B cell (primary cell): ENCODE data around the gene PTPRN2. TPM values are rescaled to one million over a fixed set of nuclear protein-coding genes. Genes with fewer than 3 reads are reported as not detected.
"Not testable (repeated sequence)": the region's sequence is repeated elsewhere in the genome, so short reads cannot be mapped to it uniquely, and the experiment has no call there.

ENCODE experiments used
- ATAC-seq: fragments of 200-7000 bp; cut with Tn5 transposase; one replicate; pipeline ENCODE4 v1.10.0; 2021; ENCODE audit warnings: low read depth, mild to moderate bottlenecking, moderate number of reproducible peaks, moderate library complexity
- CTCF ChIA-PET: fragments of 350-600 bp; sonication (Branson Sonifier 250); formaldehyde crosslinking; loops from one replicate; lab custom pipeline; 2021; ENCODE audit warnings: antibody characterized with exemption, inconsistent platforms; lab: Charles Lee
- POLR2A ChIA-PET: fragments of 350-600 bp; sonication (Branson Sonifier 250); formaldehyde crosslinking; loops from one replicate; lab custom pipeline; 2021; ENCODE audit warnings: antibody characterized with exemption; lab: Charles Lee
- DNase-seq: peaks from one replicate; pipeline ENCODE4 v3.0.0; 2013
- H2AFZ ChIP-seq: 2 replicates; pipeline ENCODE4 v1.6.1; 2012; ENCODE audit warnings: mild to moderate bottlenecking, low read depth, low read length; ENCODE audit not compliant: insufficient read depth, poor library complexity, severe bottlenecking
- H3K27ac ChIP-seq, 2 donors: 1 replicate in 1 of 2; 2 replicates in 1 of 2; pipeline ENCODE4 v1.5.1; 2012 to 2013; ENCODE audit warnings: low read length in 2 of 2, mild to moderate bottlenecking in 2 of 2, moderate library complexity in 1 of 2
- H3K27me3 ChIP-seq, 4 experiments: fragments of 200-600 bp in 1 of 4; sonication (generic) in 1 of 4; replicated peaks in 1 of 4; 1 replicate in 2 of 4; 2 replicates in 2 of 4; pipeline versions ENCODE4 v1.6.1 to v1.7.0; 2013 to 2016; ENCODE audit warnings: low read length in 3 of 4, mild to moderate bottlenecking in 2 of 4, mixed read lengths in 1 of 4, moderate library complexity in 1 of 4; ENCODE audit not compliant: insufficient read depth in 4 of 4, control insufficient read depth in 3 of 4; ENCODE audit errors: control extremely low read depth in 1 of 4
- H3K36me3 ChIP-seq, 2 experiments: replicated peaks in 1 of 2; 1 replicate in 1 of 2; 2 replicates in 1 of 2; pipeline versions ENCODE4 v1.6.1 to v1.7.1; 2013; ENCODE audit warnings: low read length in 1 of 2; ENCODE audit not compliant: insufficient read depth in 2 of 2, control insufficient read depth in 1 of 2; ENCODE audit errors: control extremely low read depth in 1 of 2, extremely low read depth in 1 of 2
- H3K4me1 ChIP-seq, 2 donors: fragments of 200-600 bp in 1 of 2; sonication (generic) in 1 of 2; 1 replicate in 1 of 2; 2 replicates in 1 of 2; pipeline versions ENCODE4 v1.5.1 to v1.6.1; 2013 to 2017; ENCODE audit warnings: low read length in 2 of 2; ENCODE audit not compliant: control insufficient read depth in 2 of 2, insufficient read depth in 2 of 2
- H3K4me2 ChIP-seq: replicated peaks from 2 replicates; pipeline ENCODE3; 2012; ENCODE audit warnings: mild to moderate bottlenecking, low read depth, low read length; ENCODE audit not compliant: poor library complexity, severe bottlenecking
- H3K4me3 ChIP-seq, 5 experiments: fragments of 200-600 bp in 1 of 5; sonication (generic) in 1 of 5; 1 replicate in 3 of 5; 2 replicates in 2 of 5; pipeline versions ENCODE4 v1.5.1 to v1.7.0; 2011 to 2016; ENCODE audit warnings: low read length in 4 of 5, mild to moderate bottlenecking in 4 of 5, low read depth in 2 of 5, control low read depth in 1 of 5, moderate library complexity in 1 of 5; ENCODE audit not compliant: insufficient read depth in 1 of 5; ENCODE audit errors: control extremely low read depth in 1 of 5, extremely low read depth in 1 of 5
- H3K79me2 ChIP-seq: fragments of 200-600 bp; sonication (generic); one replicate; pipeline ENCODE4 v1.6.0; 2016; ENCODE audit warnings: low read length; ENCODE audit not compliant: control insufficient read depth, insufficient read depth
- H3K9ac ChIP-seq: fragments of 200-600 bp; sonication (generic); 2 replicates; pipeline ENCODE4 v1.6.1; 2017; ENCODE audit warnings: mild to moderate bottlenecking, low read length, moderate library complexity
- H3K9me3 ChIP-seq, 3 donors: one replicate each; pipeline versions ENCODE4 v1.6.1 to v1.7.1; 2013; ENCODE audit warnings: low read length in 2 of 3; ENCODE audit not compliant: control insufficient read depth in 2 of 3, insufficient read depth in 1 of 3; ENCODE audit errors: control extremely low read depth in 1 of 3
- H4K20me1 ChIP-seq: 2 replicates; pipeline ENCODE4 v1.6.0; 2012; ENCODE audit warnings: mild to moderate bottlenecking, low read length; ENCODE audit not compliant: insufficient read depth, control insufficient read depth, poor library complexity, severe bottlenecking
- H3K27ac Mint-ChIP-seq: one replicate; pipeline ENCODE4 v1.8.0; 2021; ENCODE audit warnings: mixed read lengths
- H3K27me3 Mint-ChIP-seq: one replicate; pipeline ENCODE4 v1.8.0; 2021; ENCODE audit warnings: mixed read lengths
- H3K4me1 Mint-ChIP-seq: one replicate; pipeline ENCODE4 v1.8.0; 2021; ENCODE audit warnings: mixed read lengths
- H3K4me3 Mint-ChIP-seq: one replicate; pipeline ENCODE4 v1.8.0; 2021; ENCODE audit warnings: mixed read lengths
- H3K9me3 Mint-ChIP-seq: one replicate; pipeline ENCODE4 v1.8.0; 2022; ENCODE audit warnings: mixed read lengths; ENCODE audit not compliant: insufficient read depth
- EZH2 ChIP-seq: IDR thresholded peaks from 2 replicates; pipeline ENCODE4 v1.6.1; 2012; ENCODE audit warnings: borderline replicate concordance, low read depth, mild to moderate bottlenecking, moderate library complexity, low read length; ENCODE audit not compliant: insufficient read depth, poor library complexity, severe bottlenecking
- WGBS: methylation state at CpG from one replicate; pipeline ENCODE4 v1.1.5; 2013; ENCODE audit warnings: missing lambda C conversion rate; ENCODE audit not compliant: insufficient coverage; 5-methylcytosine and 5-hydroxymethylcytosine counted together
- intact Hi-C: fragments of 100-400 bp; cut with micrococcal nuclease; formaldehyde crosslinking; loops from one replicate; pipeline ENCODE4 v1.10.0; 2022
- polyA plus RNA-seq: library from polyadenylated mRNA; depleted of rRNA; stranded (reverse); fragments of >200 nt; gene quantifications from 2 replicates; pipeline ENCODE4 v1.2.3, GENCODE V29; 2012
- total RNA-seq, 2 donors: library from RNA; stranded (reverse); fragments of 120-200 nt in 1 of 2; gene quantifications; 1 replicate in 1 of 2; 2 replicates in 1 of 2; pipeline versions ENCODE4 v1.2.3 to v1.2.4, GENCODE V29; 2013 to 2022
- TF ChIP-seq, protein P1 (sequence below): fragments of 200-600 bp; IDR thresholded peaks from one replicate; pipeline ENCODE4 v1.8.0; 2022; ENCODE audit warnings: antibody characterized with exemption, mild to moderate bottlenecking

The PTPRN2 gene
- total and polyA plus RNA-seq, 2 donors (not counting 1 experiment from before 2014, with no cell fraction given): 2.0 to 5.0 TPM

DNA sequence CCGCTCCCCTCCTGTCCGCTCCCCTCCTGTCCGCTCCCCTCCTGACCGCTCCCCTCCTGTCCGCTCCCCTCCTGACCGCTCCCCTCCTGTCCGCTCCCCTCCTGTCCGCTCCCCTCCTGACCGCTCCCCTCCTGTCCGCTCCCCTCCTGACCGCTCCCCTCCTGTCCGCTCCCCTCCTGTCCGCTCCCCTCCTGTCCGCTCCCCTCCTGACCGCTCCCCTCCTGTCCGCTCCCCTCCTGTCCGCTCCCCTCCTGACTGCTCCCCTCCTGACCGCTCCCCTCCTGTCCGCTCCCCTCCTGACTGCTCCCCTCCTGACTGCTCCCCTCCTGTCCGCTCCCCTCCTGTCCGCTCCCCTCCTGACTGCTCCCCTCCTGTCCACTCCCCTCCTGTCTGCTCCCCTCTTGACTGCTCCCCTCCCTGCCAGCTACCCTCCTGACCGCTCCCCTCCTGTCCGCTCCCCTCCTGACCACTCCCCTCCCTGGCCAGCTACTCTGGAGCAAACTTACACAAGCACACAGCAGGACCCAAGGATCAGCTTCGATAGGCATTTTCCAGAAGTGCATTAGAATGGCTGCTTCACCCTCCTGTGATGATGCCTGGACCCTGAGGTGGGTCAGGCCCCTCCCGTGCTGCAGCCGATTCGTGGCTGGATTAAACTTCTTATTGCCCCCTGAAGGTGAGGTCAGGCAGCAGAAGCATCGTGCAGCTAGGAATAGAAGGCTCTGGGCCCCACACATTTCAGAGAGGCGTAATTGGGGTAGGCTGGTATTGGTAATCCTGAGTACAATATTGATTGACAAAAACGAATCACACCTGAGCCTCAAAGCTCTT, 235.5 kb downstream of the PTPRN2 start:
- H3K4me3 ChIP-seq, H3K4me3 Mint-ChIP-seq, H3K27me3 ChIP-seq, intact Hi-C loops, H3K27ac Mint-ChIP-seq, H2AFZ ChIP-seq, DNase-seq, H3K9ac ChIP-seq, H3K79me2 ChIP-seq, H3K4me2 ChIP-seq, ATAC-seq, POLR2A ChIA-PET, H3K27ac ChIP-seq, H3K4me1 ChIP-seq, H4K20me1 ChIP-seq, CTCF ChIA-PET, H3K36me3 ChIP-seq, H3K27me3 Mint-ChIP-seq, H3K4me1 Mint-ChIP-seq: not testable (repeated sequence)
- 83% methylated on average over 18 of the region's 30 CpGs for WGBS
- H3K9me3 Mint-ChIP-seq: peaks cover 11% of the 10 kb centered on the region
- H3K9me3 ChIP-seq: peaks cover 0 to 34% (median 0%) of the 10 kb centered on the region in 3 donors

DNA sequence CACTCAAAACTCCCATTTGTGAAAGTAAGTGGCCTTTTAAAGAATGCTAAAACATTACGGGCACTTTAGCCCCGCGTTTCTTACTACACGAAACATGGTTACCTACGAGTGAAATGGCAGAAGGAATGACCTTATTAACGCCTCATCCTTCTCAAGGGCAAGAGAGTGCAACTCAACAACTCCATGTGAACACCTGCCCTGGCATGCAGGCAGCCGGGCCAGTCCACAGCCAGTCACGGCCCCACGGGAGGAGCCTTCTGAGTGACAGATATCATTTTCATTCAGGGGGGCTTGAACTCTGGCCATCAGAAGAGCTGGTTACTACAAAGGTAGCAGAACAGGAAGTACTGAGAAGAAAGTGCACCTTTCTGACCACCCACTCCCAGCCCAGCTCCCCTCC, 236.1 kb downstream of the PTPRN2 start:
- Mint-ChIP-seq H3K27me3 (no peaks in the 10 kb centered on the region), H3K4me1 (no peaks in the 10 kb centered on the region), H3K9me3 (peaks cover 11% of the 10 kb centered on the region), H3K4me3 (no peak overlapping the region), H3K27ac (no peak overlapping the region)
- Histone ChIP-seq H3K9me3 (peaks cover 0 to 33% (median 0%) of the 10 kb centered on the region in 3 donors), H3K79me2 (no peaks in the 10 kb centered on the region), H3K4me1 (no peaks in the 10 kb centered on the region), H4K20me1 (no peaks in the 10 kb centered on the region), H3K4me3 (no peak overlapping the region), H3K27ac (no peak overlapping the region), H3K9ac (no peak overlapping the region), H3K4me2 (no peak overlapping the region), H2AFZ (no peak overlapping the region), H3K27me3 (no peaks in the 10 kb centered on the region), H3K36me3 (no peaks in the 10 kb centered on the region)
- intact Hi-C loops: no loop called here
- TF ChIP-seq EZH2: no peak
- TF ChIP-seq, protein P1, sequence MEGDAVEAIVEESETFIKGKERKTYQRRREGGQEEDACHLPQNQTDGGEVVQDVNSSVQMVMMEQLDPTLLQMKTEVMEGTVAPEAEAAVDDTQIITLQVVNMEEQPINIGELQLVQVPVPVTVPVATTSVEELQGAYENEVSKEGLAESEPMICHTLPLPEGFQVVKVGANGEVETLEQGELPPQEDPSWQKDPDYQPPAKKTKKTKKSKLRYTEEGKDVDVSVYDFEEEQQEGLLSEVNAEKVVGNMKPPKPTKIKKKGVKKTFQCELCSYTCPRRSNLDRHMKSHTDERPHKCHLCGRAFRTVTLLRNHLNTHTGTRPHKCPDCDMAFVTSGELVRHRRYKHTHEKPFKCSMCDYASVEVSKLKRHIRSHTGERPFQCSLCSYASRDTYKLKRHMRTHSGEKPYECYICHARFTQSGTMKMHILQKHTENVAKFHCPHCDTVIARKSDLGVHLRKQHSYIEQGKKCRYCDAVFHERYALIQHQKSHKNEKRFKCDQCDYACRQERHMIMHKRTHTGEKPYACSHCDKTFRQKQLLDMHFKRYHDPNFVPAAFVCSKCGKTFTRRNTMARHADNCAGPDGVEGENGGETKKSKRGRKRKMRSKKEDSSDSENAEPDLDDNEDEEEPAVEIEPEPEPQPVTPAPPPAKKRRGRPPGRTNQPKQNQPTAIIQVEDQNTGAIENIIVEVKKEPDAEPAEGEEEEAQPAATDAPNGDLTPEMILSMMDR: no peak
- WGBS: 90% methylated on average over 7 of the region's 9 CpGs
- CTCF ChIA-PET: no interaction called here
- POLR2A ChIA-PET: no interaction called here
- DNase-seq: no peak
- no peak for ATAC-seq
